Natural killer cell (primary cell): ENCODE data around the gene SMARCAL1. TPM values are rescaled to one million over a fixed set of nuclear protein-coding genes. Genes with fewer than 3 reads are reported as not detected.
A peak's percentile ranks its signal among the peaks of the same experiment; 100 is the strongest.

ENCODE experiments used
- ATAC-seq, 3 donors: fragments of 150-1000 bp in 2 of 3; fragments of 200-7000 bp in 1 of 3; cut with Tn5 transposase; 1 replicate in 1 of 3; 2 replicates in 2 of 3; pipeline ENCODE4 v1.10.0; 2021; ENCODE audit warnings: mild to moderate bottlenecking in 2 of 3, moderate library complexity in 2 of 3
- DNase-seq, 2 donors: peaks; one replicate each; pipeline versions ENCODE4 v3.0.0 to v3.0.0-alpha.2; 2013 to 2021; ENCODE audit warnings: mixed read lengths in 1 of 2
- H3K27ac ChIP-seq: one replicate; pipeline ENCODE4 v1.5.1; 2013; ENCODE audit warnings: mild to moderate bottlenecking, low read length
- H3K27me3 ChIP-seq: one replicate; pipeline ENCODE4 v1.6.1; 2013; ENCODE audit warnings: low read length; ENCODE audit not compliant: control insufficient read depth, insufficient read depth
- H3K36me3 ChIP-seq: one replicate; pipeline ENCODE4 v1.6.1; 2013; ENCODE audit warnings: low read length; ENCODE audit not compliant: control insufficient read depth, insufficient read depth
- H3K4me1 ChIP-seq: one replicate; pipeline ENCODE4 v1.6.1; 2013; ENCODE audit warnings: low read length; ENCODE audit not compliant: control insufficient read depth, insufficient read depth
- H3K4me3 ChIP-seq: one replicate; pipeline ENCODE4 v1.5.1; 2013; ENCODE audit warnings: low read length
- H3K9me3 ChIP-seq: one replicate; pipeline ENCODE4 v1.6.1; 2013; ENCODE audit warnings: low read length; ENCODE audit not compliant: control insufficient read depth, insufficient read depth
- H3K27ac Mint-ChIP-seq, 2 donors: one replicate each; pipeline ENCODE4 v1.8.0; 2022; ENCODE audit warnings: mild to moderate bottlenecking in 2 of 2, mixed read lengths in 2 of 2, moderate library complexity in 1 of 2
- H3K27me3 Mint-ChIP-seq, 2 donors: one replicate each; pipeline ENCODE4 v1.8.0; 2022; ENCODE audit warnings: low read depth in 2 of 2, mixed read lengths in 2 of 2
- H3K36me3 Mint-ChIP-seq: one replicate; pipeline ENCODE4 v1.8.0; 2022; ENCODE audit warnings: mixed read lengths
- H3K4me1 Mint-ChIP-seq, 2 donors: one replicate each; pipeline ENCODE4 v1.8.0; 2022; ENCODE audit warnings: mixed read lengths in 2 of 2
- H3K4me3 Mint-ChIP-seq: one replicate; pipeline ENCODE4 v1.8.0; 2022; ENCODE audit warnings: mild to moderate bottlenecking, moderate library complexity, mixed read lengths
- H3K9me3 Mint-ChIP-seq, 2 donors: one replicate each; pipeline ENCODE4 v1.8.0; 2022; ENCODE audit warnings: mixed read lengths in 2 of 2
- CTCF ChIP-seq: fragments of 200-600 bp; IDR thresholded peaks from one replicate; pipeline ENCODE4 v1.8.0; 2022; ENCODE audit warnings: antibody characterized with exemption
- WGBS: methylation state at CpG from one replicate; pipeline ENCODE4 v1.1.7; 2013; ENCODE audit warnings: missing lambda C conversion rate; ENCODE audit not compliant: insufficient coverage; 5-methylcytosine and 5-hydroxymethylcytosine counted together
- intact Hi-C: fragments of 100-400 bp; cut with micrococcal nuclease; formaldehyde crosslinking; loops from one replicate; pipeline ENCODE4 v1.14.2; 2022
- total RNA-seq, 4 donors: library from RNA; stranded (reverse); fragments of 120-200 nt in 1 of 4; gene quantifications; one replicate each; pipeline versions ENCODE4 v1.2.3 to v1.2.4, GENCODE V29; 2013 to 2022

Gene SMARCAL1
- total RNA-seq, 3 donors from 2014 or later (not counting 1 experiment from before 2014, with no cell fraction given): 18.7 to 25.6 (median 22.8) TPM

DNA sequence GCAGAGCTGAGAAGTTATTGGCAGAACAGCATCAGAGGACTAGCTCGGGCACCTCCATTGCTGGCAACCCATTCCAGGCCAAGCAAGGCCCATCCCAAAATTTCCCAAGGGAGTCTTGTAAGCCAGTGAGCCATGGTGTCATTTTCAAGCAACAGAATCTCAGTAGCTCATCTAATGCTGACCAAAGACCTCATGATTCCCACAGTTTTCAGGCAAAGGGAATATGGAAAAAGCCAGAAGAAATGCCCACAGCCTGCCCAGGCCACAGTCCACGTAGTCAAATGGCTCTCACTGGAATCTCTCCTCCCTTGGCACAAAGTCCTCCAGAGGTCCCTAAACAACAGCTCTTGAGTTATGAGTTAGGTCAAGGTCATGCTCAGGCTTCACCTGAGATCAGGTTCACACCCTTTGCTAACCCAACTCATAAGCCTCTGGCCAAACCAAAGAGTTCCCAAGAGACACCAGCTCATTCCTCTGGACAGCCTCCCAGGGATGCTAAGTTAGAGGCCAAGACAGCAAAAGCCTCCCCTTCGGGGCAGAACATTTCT lies 2.6 kb downstream of the SMARCAL1 start:
- Histone ChIP-seq H3K9me3 (no peaks in the 10 kb centered on the region), H3K36me3 (peaks cover 15% of the 10 kb centered on the region), H3K27ac (no peak overlapping the region), H3K4me3 (no peak overlapping the region), H3K27me3 (no peaks in the 10 kb centered on the region), H3K4me1 (peaks cover 27% of the 10 kb centered on the region)
- 96% methylated on average over 3 of the region's 3 CpGs for WGBS
- H3K27ac Mint-ChIP-seq: no peak overlapping the region
- no peak for ATAC-seq
- no peak overlapping the region for H3K4me3 Mint-ChIP-seq
- intact Hi-C loops: no loop called here
- peaks cover 38 to 40% of the 10 kb centered on the region in 2 donors for H3K4me1 Mint-ChIP-seq
- H3K27me3 Mint-ChIP-seq: no peaks in the 10 kb centered on the region
- peaks cover 7% of the 10 kb centered on the region for H3K36me3 Mint-ChIP-seq
- H3K9me3 Mint-ChIP-seq: no peaks in the 10 kb centered on the region
- TF ChIP-seq CTCF: no peak
- DNase-seq: no peak

DNA sequence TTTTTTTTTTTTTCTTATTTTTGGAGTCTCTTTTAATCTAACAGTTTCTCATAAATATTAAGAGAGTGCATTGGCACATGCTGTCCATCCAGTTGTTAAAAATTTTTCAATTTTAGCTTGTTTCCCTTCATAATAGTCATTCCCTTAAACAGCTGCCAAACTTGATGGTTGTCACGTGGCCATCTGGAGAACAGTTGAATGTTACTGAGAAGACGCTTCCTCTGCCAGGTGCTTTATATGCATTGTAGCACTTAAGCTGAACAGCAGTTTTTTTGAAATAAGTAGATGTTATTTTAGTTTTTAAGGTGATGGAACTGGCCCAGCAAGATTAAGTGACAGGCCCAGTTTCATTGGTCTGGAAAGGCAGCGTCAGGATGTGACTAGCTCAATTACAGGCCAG lies 3.3 kb downstream of the SMARCAL1 start:
- Histone ChIP-seq H3K4me3 (no peak overlapping the region), H3K36me3 (peaks cover 20% of the 10 kb centered on the region), H3K27ac (no peak overlapping the region), H3K4me1 (peaks cover 27% of the 10 kb centered on the region), H3K9me3 (no peaks in the 10 kb centered on the region), H3K27me3 (no peaks in the 10 kb centered on the region)
- ATAC-seq (no peak), DNase-seq (no peak)
- Mint-ChIP-seq H3K4me3 (no peak overlapping the region), H3K9me3 (no peaks in the 10 kb centered on the region), H3K4me1 (peaks cover 40 to 43% of the 10 kb centered on the region in 2 donors), H3K27ac (no peak overlapping the region), H3K36me3 (peaks cover 7% of the 10 kb centered on the region), H3K27me3 (no peaks in the 10 kb centered on the region)
- TF ChIP-seq CTCF: no peak
- intact Hi-C loops: no loop called here
- 89% methylated on average over 3 of the region's 3 CpGs for WGBS

GRCh38 chr2:216416571-216417307 lies 4.5 kb downstream of the SMARCAL1 start:
- 97% methylated on average over 5 of the region's 6 CpGs for WGBS
- Mint-ChIP-seq H3K9me3 (no peaks in the 10 kb centered on the region), H3K27me3 (no peaks in the 10 kb centered on the region), H3K4me3 (no peak overlapping the region), H3K27ac (peak overlapping the region in 1 of 2 donors; percentile 71), H3K4me1 (peaks cover 40 to 43% of the 10 kb centered on the region in 2 donors), H3K36me3 (peaks cover 7% of the 10 kb centered on the region)
- Histone ChIP-seq H3K9me3 (no peaks in the 10 kb centered on the region), H3K27ac (no peak overlapping the region), H3K4me1 (peaks cover 27% of the 10 kb centered on the region), H3K4me3 (no peak overlapping the region), H3K36me3 (peaks cover 29% of the 10 kb centered on the region), H3K27me3 (no peaks in the 10 kb centered on the region)
- DNase-seq (no peak), ATAC-seq (no peak)
- TF ChIP-seq CTCF: no peak
- intact Hi-C loops: no loop called here
